ENCODE data around the gene FIGNL2. TPM values are rescaled to one million over a fixed set of nuclear protein-coding genes. Genes with fewer than 3 reads are reported as not detected.

Gene FIGNL2
- total and polyA plus RNA-seq, 2 experiments from 2014 or later = 3.0 to 14.1 TPM

- Histone ChIP-seq H3K27ac (no peak overlapping the region), H3K36me3 (no peaks in the 10 kb centered on the region), H3K9me3 (ENCODE audit: low read depth) (no peaks in the 10 kb centered on the region), H3K27me3 (peaks cover 10% of the 10 kb centered on the region), H3K4me1 (ENCODE audit: low read depth) (no peaks in the 10 kb centered on the region), H3K4me3 (peak overlapping the region; percentile 28)
- no peak for DNase-seq (ENCODE audit: low read depth in 1 of 2, low spot score in 1 of 2)
- TF ChIP-seq, protein P1, sequence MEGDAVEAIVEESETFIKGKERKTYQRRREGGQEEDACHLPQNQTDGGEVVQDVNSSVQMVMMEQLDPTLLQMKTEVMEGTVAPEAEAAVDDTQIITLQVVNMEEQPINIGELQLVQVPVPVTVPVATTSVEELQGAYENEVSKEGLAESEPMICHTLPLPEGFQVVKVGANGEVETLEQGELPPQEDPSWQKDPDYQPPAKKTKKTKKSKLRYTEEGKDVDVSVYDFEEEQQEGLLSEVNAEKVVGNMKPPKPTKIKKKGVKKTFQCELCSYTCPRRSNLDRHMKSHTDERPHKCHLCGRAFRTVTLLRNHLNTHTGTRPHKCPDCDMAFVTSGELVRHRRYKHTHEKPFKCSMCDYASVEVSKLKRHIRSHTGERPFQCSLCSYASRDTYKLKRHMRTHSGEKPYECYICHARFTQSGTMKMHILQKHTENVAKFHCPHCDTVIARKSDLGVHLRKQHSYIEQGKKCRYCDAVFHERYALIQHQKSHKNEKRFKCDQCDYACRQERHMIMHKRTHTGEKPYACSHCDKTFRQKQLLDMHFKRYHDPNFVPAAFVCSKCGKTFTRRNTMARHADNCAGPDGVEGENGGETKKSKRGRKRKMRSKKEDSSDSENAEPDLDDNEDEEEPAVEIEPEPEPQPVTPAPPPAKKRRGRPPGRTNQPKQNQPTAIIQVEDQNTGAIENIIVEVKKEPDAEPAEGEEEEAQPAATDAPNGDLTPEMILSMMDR (IDR thresholded peaks at IDR 0.05; ENCODE audit: low read depth, low read length) = no peak
Observed at GRCh38 chr12:51819736-51820525, 28.6 kb downstream of the FIGNL2 start.

DNA sequence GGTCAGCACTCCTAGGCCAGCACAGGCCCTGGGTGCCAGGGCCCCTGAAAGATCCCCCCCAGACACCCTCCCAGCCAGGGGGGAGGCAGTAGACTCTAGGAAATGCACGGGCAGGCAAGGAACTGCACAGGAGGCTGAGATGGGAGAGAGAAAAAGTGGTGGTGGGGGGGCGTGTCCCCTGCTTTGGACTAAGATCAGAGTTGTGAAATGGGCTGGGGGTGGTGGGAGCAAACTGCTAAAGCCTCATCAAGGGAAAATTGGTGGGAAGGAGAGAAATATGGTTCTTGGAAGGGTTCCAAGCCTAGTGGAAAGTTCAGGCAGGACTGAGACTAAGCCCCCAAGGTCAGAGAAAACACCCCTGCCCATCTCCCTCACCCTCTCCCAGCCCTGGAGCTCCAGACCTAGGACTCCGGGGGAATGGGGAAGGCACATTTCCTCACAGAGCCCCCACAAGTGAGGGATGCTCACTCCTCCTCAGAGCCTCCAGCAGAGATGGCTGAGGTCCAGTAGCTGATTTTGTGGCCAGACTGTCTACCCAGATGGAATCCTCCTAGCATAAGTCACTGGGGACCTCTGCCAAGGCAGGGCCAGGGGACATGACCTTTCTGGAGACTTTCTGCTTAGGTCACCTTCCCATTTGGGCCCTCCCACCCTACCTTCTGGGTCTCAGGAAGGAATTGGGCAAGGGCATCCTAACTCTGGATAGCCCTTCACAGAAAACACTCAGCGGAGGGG, 29.8 kb downstream of the FIGNL2 start:
- no peak overlapping the region for H3K27ac ChIP-seq
- H3K4me3 ChIP-seq = no peak overlapping the region
- TF ChIP-seq, protein P1 (IDR thresholded peaks at IDR 0.05; ENCODE audit: low read depth, low read length) = no peak
- no peaks in the 10 kb centered on the region for H3K9me3 ChIP-seq (ENCODE audit: low read depth)
- DNase-seq (ENCODE audit: low read depth in 1 of 2, low spot score in 1 of 2) = peak in 1 of 2 donors; percentile 84
- H3K4me1 ChIP-seq (ENCODE audit: low read depth) = no peaks in the 10 kb centered on the region
- no peaks in the 10 kb centered on the region for H3K36me3 ChIP-seq
- H3K27me3 ChIP-seq = peaks cover 17% of the 10 kb centered on the region

GRCh38 chr12:51818086-51818485, 30.4 kb downstream of the FIGNL2 start:
- TF ChIP-seq, protein P1 (IDR thresholded peaks at IDR 0.05; ENCODE audit: low read depth, low read length) = no peak
- no peak for DNase-seq (ENCODE audit: low read depth in 1 of 2, low spot score in 1 of 2)
- Histone ChIP-seq H3K4me1 (ENCODE audit: low read depth) (no peaks in the 10 kb centered on the region), H3K27ac (no peak overlapping the region), H3K9me3 (ENCODE audit: low read depth) (no peaks in the 10 kb centered on the region), H3K4me3 (no peak overlapping the region), H3K36me3 (no peaks in the 10 kb centered on the region), H3K27me3 (peaks cover 17% of the 10 kb centered on the region)

DNA sequence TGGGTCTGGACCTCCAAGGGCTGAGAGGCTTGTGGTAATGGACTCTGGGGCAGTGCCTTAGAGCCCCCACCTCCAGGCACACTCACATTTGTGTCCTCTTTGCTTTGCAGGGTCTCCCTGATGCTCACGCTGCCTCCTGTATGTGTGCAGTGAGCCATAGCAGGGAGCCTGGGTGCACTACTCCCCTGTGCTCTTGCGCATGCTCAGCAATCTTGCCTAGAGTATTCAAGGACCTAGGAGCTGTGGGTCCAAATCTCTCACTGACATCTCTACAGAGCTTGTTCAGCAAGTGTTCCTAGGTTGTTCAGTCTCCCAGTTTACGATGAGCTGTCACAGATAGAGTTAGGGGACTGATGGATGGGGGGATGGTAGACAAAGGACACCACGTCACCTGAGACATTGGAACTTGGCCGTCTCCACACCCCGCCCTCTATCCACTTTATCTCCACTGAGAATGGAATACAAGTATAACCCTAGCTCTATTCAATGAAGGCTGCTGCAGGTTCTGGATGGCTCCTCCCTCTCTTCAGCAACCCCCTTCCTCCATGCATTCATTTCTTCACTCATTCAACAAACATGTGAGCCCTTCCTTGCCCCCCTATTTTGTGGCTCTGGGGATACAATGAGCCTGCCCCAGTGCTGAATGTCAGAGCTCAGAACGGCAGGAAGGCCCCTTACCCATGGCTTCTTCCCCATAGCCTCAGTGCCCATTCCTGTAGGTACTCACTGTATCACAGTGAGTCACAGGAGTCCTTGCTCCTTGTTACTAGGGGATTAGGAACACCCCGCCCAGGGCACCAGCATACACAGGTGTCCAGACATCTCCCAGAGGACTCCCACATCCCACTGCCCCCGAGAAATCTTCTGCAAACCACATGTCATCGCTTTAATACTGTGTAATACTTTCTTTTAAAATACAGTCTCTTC, 31.2 kb downstream of the FIGNL2 start:
- Histone ChIP-seq H3K4me1 (ENCODE audit: low read depth) (no peaks in the 10 kb centered on the region), H3K27me3 (peaks cover 17% of the 10 kb centered on the region), H3K4me3 (no peak overlapping the region), H3K27ac (no peak overlapping the region), H3K36me3 (no peaks in the 10 kb centered on the region), H3K9me3 (ENCODE audit: low read depth) (no peaks in the 10 kb centered on the region)
- TF ChIP-seq, protein P1 (IDR thresholded peaks at IDR 0.05; ENCODE audit: low read depth, low read length) = no peak
- DNase-seq (ENCODE audit: low read depth in 1 of 2, low spot score in 1 of 2) = no peak

- DNase-seq (ENCODE audit: low read depth in 1 of 2, low spot score in 1 of 2) = no peak
- H3K27me3 ChIP-seq = peaks cover 12% of the 10 kb centered on the region
Observed at GRCh38 chr12:51815571-51815970, 32.9 kb downstream of the FIGNL2 start.

More at GRCh38 chr12:51815571-51815970, 32.9 kb downstream of the FIGNL2 start:
- Histone ChIP-seq H3K36me3 (no peaks in the 10 kb centered on the region), H3K9me3 (ENCODE audit: low read depth) (no peaks in the 10 kb centered on the region), H3K27ac (no peak overlapping the region), H3K4me3 (no peak overlapping the region), H3K4me1 (ENCODE audit: low read depth) (no peaks in the 10 kb centered on the region)
- TF ChIP-seq, protein P1 (IDR thresholded peaks at IDR 0.05; ENCODE audit: low read depth, low read length) = no peak

Measured in cardiac muscle cell (in vitro differentiated cells and primary cell).